GM20000 (cell line): Measurements from ENCODE around the gene ASPHD2.

ENCODE experiments used
- DNase-seq: peaks from one replicate; pipeline ENCODE4 v3.0.0; 2012; ENCODE audit warnings: low spot score
- TF ChIP-seq, protein P1 (sequence below): IDR thresholded peaks from 2 replicates; pipeline ENCODE4 v1.5.1; 2012; ENCODE audit warnings: mild to moderate bottlenecking, control low read depth; ENCODE audit errors: extremely low read depth, missing control alignments

ASPHD2 gene

DNA sequence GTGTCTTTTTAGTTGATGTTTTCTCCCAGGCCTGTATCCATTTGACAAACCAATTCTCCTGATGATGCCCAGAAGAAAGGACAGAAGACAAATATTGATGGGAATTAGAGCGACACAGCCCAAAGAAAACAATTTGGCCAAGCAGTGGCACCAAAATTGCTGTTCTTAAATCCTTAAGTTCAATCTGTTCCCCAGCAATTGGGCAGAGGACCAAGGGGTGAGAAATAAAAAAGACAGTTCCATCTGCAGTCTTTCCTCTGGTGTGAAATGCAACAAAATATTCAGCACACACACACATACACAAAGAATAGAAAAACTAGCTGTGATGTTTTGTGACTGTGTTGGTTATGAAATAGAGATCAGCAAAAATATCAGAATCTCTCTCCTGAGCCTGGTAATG lies 38.0 kb upstream of the ASPHD2 start:
- DNase-seq: no peak
- TF ChIP-seq, protein P1, sequence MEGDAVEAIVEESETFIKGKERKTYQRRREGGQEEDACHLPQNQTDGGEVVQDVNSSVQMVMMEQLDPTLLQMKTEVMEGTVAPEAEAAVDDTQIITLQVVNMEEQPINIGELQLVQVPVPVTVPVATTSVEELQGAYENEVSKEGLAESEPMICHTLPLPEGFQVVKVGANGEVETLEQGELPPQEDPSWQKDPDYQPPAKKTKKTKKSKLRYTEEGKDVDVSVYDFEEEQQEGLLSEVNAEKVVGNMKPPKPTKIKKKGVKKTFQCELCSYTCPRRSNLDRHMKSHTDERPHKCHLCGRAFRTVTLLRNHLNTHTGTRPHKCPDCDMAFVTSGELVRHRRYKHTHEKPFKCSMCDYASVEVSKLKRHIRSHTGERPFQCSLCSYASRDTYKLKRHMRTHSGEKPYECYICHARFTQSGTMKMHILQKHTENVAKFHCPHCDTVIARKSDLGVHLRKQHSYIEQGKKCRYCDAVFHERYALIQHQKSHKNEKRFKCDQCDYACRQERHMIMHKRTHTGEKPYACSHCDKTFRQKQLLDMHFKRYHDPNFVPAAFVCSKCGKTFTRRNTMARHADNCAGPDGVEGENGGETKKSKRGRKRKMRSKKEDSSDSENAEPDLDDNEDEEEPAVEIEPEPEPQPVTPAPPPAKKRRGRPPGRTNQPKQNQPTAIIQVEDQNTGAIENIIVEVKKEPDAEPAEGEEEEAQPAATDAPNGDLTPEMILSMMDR: no peak

DNA sequence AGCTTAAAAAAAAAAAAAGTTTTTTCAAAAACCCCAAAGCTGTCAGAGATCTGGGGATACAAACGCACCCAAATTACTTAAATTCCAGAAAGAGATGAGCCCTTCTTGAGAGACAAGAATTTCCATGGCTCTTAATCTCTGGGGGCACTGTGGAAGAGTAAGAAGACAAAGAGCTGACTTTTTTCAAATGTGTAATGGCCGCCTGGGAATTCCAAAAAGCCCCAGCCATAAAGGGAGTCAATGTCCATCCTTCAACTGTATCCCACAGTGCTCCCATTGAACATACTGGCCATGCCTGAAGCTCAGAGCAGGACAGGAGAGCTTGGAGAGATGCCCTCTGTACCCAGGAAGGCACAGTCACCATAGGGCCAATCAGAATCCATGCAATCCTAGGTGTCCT lies 37.4 kb upstream of the ASPHD2 start:
- TF ChIP-seq, protein P1: no peak
- no peak for DNase-seq

DNA sequence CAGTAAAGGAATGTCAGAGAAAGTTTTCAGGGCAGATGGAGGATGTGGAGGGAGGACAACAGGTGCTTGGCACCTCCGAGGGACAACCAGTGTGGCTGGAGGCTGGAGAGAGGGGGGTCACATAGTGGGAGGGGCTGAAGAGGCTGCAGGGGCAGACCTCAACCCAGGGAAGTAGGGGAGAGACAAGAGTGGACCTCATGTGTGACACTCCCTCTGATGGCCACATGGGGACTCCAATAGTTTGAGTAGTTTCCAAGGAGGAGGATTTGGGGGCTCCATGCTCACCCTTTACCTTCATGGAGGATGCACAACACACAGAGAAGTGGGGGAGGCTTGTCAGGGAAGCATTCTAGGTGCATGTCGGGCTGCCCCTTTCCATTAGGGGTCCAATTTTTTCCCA lies 35.1 kb upstream of the ASPHD2 start:
- DNase-seq: no peak
- TF ChIP-seq, protein P1: no peak

DNA sequence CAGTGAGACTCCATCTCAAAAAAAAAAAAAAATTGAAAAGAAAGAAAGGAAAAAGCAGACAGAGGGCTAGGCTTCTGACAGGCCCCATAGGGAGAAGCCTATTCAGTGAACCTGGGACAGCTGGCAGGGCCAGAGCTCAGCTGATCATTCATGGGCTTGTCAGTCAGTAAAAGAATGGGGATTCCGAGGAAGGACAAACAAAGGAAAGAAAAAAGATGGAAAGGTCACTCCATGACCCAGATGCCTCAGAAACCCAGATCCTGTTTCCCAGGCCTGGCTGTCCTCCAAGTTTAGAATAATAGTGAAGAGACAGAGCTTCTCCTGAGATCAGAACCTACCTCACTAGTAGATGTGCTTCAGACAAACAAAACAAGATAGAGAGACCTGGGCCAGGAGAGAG lies 34.3 kb upstream of the ASPHD2 start:
- DNase-seq: no peak
- TF ChIP-seq, protein P1: no peak

DNA sequence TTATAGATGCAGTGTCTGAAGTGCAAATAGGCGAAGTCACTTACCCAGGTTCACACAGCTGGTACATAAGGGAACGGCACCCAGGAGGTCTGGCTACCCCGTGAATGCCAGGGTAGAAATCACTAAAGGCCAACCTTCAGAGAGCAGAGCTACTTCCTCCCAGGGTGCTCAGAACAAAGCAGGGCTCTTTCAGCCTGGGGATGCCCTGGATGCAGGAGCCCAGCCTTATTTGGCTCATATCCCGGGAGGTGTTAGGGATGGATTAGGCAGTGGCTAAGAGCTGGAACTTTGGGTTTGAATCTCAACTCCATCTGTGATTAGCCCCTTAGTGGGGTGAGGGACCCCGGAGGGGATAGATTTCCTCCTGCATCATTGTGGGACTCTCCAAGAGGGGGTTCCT lies 33.1 kb upstream of the ASPHD2 start:
- DNase-seq: no peak
- TF ChIP-seq, protein P1: no peak

DNA sequence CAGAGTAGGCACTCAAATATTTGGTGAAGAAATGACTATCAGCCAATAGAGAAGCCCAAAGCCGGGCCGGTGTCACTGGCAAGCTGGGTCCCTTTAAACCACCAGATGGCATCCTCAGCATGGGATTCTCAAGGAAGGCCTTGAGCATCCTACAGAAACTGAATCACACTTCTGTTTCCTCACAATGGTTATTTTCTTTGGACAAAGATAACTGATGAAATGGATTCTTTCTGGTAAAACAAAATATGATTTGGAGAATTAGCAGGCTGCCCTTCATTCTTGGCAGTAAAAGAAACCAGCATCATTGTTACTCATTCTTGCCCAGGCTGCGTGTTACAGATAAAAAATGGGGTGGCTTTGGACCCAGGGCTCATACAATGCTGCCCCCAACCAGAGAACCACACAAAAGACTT lies 30.3 kb upstream of the ASPHD2 start:
- peak; percentile 58 for DNase-seq
- TF ChIP-seq, protein P1: peak; percentile 73

DNA sequence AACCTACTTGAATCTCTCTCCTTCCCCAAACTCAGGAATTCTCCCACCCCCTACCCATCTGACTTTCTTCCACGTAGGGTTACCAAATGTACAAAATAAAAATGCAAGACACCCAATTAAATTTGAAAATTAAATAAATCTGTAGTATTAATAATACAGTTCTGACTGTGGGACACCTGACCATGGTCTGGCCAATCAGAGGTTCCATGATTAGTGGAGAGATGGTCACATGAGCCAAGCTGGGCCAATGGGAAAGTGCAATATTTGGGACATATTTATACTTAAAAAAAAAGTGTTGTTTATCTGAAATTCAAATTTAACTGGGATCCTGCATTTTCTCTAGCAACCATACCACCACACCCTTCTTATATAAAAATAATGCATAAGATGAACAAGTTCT lies 29.8 kb upstream of the ASPHD2 start:
- TF ChIP-seq, protein P1: no peak
- no peak for DNase-seq
